ENCODE measurements around the gene PACSIN2.

DNA sequence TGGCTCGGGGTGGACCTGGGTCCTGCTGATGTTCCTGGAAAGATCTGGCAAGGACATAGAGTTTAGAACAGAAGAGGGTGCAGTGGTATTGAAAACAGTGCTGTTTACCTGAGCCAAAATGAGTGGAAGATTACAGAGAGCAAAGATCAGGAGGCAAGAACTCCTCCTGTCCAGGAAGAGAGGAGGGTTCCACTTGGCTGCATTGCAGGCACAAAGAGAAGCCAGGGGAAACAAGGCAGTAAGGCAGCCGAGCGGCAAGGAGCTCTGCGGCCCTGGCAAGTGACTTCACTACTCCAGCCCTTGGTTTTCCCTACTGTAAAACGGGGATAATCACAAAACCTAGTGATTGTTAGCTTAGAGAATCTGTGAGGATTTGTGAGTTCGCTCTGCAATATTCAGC, 3.7 kb upstream of the PACSIN2 start:
- TF ChIP-seq CTCF (IDR thresholded peaks at IDR 0.05; ENCODE audit: insufficient read depth, low read length): no peak
- TF ChIP-seq POLR2AphosphoS5 (IDR thresholded peaks at IDR 0.05; ENCODE audit: low read depth): no peak
- TF ChIP-seq, protein P1, sequence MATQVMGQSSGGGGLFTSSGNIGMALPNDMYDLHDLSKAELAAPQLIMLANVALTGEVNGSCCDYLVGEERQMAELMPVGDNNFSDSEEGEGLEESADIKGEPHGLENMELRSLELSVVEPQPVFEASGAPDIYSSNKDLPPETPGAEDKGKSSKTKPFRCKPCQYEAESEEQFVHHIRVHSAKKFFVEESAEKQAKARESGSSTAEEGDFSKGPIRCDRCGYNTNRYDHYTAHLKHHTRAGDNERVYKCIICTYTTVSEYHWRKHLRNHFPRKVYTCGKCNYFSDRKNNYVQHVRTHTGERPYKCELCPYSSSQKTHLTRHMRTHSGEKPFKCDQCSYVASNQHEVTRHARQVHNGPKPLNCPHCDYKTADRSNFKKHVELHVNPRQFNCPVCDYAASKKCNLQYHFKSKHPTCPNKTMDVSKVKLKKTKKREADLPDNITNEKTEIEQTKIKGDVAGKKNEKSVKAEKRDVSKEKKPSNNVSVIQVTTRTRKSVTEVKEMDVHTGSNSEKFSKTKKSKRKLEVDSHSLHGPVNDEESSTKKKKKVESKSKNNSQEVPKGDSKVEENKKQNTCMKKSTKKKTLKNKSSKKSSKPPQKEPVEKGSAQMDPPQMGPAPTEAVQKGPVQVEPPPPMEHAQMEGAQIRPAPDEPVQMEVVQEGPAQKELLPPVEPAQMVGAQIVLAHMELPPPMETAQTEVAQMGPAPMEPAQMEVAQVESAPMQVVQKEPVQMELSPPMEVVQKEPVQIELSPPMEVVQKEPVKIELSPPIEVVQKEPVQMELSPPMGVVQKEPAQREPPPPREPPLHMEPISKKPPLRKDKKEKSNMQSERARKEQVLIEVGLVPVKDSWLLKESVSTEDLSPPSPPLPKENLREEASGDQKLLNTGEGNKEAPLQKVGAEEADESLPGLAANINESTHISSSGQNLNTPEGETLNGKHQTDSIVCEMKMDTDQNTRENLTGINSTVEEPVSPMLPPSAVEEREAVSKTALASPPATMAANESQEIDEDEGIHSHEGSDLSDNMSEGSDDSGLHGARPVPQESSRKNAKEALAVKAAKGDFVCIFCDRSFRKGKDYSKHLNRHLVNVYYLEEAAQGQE (IDR thresholded peaks at IDR 0.05; ENCODE audit: insufficient replicate concordance, low read depth): no peak
- TF ChIP-seq GABPA (IDR thresholded peaks at IDR 0.05; ENCODE audit: low read depth): no peak
